CD4-positive, alpha-beta T cell treated with Interleukin-6 for 4 hours (primary cell): ENCODE measurements around the gene DSC2.
"Not testable (repeated sequence)": the region's sequence is repeated elsewhere in the genome, so short reads cannot be mapped to it uniquely, and the experiment has no call there.

Experiments
- DNase-seq: peaks from one replicate; pipeline ENCODE4 v3.0.0-alpha.2; 2020; ENCODE audit warnings: mixed read lengths

The DSC2 gene

GRCh38 chr18:31102025-31102684 lies at the start of gene DSC2:
DSC2 (minus strand) TSS chr18:31102421; CDS start chr18:31101971, 450 bp downstream.
- no peak for DNase-seq

GRCh38 chr18:31149351-31149750 lies 47.1 kb upstream of the DSC2 start:
- no peak for DNase-seq

GRCh38 chr18:31148600-31148999 lies 46.4 kb upstream of the DSC2 start:
- no peak for DNase-seq

- DNase-seq, result no peak
Measured at GRCh38 chr18:31146809-31147208, 44.6 kb upstream of the DSC2 start.

DNA sequence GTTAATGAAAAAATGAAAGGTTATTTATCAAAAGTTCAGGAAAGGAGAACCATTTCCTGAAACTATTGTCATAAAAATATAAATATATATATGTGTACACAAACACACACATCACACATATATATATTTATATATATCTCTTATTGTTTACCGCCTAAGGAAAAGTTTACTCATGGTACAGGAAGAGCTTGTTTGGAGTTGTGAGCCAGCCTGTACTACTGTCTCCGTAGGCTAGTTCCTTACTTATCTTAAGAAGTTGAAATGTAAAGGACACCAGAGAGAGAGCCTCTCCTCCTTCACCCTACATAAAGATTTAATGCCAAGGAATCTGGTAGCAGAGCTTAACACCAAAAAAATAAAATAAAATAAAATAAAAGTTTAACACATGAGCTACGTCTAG lies 40.8 kb upstream of the DSC2 start:
- DNase-seq, result no peak

DNA sequence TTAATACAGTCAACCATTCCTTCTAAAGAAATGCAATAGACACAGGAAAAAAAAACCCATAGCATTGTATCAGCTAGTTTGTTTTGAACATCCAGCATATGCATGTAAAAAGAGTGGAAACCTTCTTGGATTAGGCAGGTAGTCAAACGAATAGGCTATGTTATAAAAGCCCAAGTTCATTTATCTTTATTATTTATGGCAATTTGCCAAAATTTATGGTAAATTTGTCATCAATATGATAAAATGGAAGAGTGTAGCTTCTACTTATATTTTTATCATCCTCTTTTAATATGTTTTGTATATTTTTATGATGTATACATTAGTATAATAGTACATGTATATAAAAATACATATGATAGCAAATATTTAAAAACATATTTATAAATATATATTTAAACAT lies 36.5 kb upstream of the DSC2 start:
- DNase-seq, result no peak

GRCh38 chr18:31134988-31135529 lies 32.8 kb upstream of the DSC2 start:
- no peak for DNase-seq

GRCh38 chr18:31129398-31130115 lies 27.3 kb upstream of the DSC2 start:
- no peak for DNase-seq

- no peak for DNase-seq
Measured at GRCh38 chr18:31125878-31126277, 23.7 kb upstream of the DSC2 start.

GRCh38 chr18:31123125-31123524 lies 20.9 kb upstream of the DSC2 start:
- DNase-seq, result not testable (repeated sequence)

DNA sequence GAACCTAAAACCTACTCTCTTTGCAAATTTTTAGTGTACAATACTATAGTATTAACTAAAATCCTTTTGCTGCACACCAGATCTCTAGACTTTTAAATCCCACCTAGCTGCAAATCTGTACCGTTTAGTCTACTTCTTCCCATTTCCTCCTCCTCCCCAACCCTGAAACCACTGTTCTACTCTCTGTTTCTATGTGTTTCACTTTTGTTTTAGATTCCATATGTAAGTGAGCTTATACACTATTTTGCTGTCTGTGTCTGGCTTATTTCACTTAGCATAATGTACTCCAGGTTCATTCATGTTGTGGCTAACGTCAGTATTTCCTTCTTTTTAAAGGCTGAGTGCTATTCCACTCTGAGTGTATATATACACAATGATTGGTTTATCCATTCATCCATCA lies 18.4 kb upstream of the DSC2 start:
- DNase-seq, result no peak

- no peak for DNase-seq
Measured at GRCh38 chr18:31116853-31117595, 14.8 kb upstream of the DSC2 start.

DNA sequence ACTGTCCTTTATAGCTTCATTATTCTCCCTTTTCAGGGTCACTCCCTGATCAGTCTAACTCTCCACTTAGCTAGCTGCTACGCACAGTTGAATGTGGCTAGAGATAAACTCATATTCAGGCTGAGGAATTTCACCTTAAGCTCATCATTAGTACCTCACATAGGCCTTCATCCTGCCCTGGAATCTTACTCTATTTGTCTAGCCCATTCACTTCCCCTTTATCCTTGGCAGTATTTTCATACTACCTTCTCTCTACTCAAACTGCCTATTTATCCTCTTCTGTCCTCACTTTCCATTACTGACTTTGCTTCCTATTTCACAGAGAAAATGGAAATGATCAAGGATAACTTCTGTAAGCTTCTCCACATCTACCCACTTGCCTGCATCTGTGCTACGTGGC lies 10.6 kb upstream of the DSC2 start:
- no peak for DNase-seq

DNA sequence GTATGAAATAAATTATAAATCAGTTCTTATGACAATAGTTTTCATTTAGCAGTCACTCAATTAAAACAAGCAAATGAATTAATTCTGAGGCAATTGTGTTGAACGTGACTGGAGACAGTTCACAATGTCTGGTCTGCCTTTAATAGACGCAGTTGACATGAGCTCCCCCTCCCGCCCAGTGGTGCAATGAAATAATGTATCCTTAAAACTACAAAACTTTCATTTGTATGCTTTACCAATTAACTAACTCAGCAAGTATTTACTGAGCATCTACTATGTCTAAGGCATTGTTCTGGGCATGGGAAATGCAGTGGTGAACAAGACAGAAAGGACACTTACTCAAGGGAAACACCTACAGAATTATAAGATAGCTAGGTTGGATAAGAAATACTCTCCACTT lies 3.5 kb upstream of the DSC2 start:
- DNase-seq, result no peak

- DNase-seq, result no peak
Measured at GRCh38 chr18:31104444-31104843, 2.2 kb upstream of the DSC2 start.

GRCh38 chr18:31103423-31103822 lies 1.2 kb upstream of the DSC2 start:
- no peak for DNase-seq

DNA sequence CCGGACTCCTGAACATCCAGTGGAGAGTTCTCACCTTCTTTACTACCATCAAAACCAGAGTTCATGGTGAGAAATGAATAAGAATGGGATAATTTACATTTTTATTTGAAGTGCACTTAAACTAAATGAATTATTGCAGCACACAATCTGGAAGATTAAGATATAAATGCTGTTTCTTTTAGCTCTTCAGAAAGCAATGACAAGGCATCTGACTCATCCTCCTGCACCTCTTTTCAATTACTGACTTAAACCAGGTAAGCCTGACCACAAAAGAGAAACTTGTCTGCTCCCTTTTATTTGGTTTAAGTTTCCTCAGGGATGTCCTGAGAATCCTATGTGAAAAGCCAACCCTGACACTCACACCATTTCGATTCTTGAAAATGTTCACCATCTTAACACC lies 720 bp upstream of the DSC2 start:
- DNase-seq, result no peak

DNA sequence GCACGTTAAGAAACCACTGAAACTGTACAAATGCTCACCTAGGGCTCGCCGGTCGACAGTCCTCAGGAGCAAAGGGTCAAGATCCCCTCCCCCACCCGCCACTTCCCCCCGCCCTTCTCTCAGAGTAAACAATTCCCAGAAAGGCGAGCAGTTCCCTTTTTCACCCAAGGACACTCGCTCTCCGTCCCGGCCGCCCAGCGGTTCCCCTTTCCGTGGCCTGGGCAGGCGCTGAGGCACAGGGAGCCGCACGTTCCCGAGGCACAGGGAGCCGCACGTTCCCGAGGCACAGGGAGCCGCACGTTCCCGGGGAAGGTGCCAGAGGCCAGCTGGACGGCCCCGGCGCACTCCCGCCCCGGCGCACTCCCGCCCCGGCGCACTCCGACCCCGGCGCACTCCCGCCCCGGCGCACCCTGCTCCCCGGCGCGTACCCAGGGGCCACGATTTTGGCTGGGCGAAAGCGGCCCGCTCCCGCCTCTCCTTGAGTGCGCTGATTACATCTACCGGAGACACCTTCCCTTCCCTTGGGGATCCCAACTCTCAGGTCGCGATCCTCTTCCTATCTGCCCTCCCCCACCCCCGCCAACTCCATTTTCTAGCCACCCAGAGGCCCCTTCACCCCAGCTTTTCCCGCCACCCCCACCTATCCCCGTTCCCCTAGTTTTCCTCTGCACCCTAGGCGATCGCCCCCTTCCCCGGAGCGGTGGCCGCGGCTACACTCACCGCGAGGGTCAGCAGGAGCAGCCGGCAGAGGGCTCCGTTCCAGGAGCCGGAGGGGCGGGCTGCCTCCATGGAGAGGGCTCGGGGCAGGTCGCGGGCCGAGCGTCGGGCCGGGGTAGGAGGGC lies 817 bp downstream of the DSC2 start:
- no peak for DNase-seq

- DNase-seq, result no peak
Measured at GRCh38 chr18:31100436-31101182, 1.6 kb downstream of the DSC2 start.

DNA sequence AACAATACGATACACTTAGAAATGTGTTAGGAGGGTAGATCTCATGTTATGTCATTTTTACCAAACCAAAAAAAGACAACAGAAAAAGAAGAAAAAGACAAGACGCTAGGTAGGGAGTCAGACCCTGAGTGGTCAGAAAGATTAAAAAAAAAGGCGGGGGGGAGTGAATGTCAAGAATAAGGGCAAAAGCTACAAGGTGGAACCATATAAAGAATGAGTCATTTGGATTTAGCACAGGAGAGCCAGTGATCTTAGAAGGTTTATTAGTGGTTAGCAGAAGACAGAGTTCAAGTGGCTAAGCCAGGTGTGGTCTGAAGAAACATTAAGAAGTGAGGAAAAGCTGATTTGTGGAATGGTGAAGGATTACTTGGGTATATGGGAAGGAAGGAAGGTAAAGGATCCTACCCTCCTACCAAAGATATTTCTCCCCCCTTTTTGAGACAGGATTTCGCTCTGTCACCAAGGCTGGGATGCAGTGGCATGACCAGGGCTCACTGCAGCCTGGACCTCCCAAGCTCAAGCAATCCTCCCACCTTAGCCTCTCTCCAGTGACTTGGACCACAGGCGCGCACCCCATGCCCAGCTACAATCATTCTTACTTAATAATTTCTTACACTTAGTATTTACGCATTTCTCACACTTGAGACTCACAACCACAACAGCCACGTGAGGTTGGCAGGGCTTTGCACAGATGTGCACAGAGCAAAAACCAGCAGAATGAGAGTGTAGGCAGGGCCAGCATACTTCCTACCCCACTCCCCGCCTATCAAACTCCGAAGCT lies 2.6 kb downstream of the DSC2 start:
- DNase-seq, result no peak

GRCh38 chr18:31098878-31099277 lies 3.3 kb downstream of the DSC2 start:
- no peak for DNase-seq
